ENCODE measurements around the gene STYXL2. TPM values are rescaled to one million over a fixed set of nuclear protein-coding genes. Genes with fewer than 3 reads are reported as not detected.
A peak's percentile ranks its signal among the peaks of the same experiment; 100 is the strongest.

STYXL2 gene
- total RNA-seq, 2 experiments from 2014 or later: not detected

DNA sequence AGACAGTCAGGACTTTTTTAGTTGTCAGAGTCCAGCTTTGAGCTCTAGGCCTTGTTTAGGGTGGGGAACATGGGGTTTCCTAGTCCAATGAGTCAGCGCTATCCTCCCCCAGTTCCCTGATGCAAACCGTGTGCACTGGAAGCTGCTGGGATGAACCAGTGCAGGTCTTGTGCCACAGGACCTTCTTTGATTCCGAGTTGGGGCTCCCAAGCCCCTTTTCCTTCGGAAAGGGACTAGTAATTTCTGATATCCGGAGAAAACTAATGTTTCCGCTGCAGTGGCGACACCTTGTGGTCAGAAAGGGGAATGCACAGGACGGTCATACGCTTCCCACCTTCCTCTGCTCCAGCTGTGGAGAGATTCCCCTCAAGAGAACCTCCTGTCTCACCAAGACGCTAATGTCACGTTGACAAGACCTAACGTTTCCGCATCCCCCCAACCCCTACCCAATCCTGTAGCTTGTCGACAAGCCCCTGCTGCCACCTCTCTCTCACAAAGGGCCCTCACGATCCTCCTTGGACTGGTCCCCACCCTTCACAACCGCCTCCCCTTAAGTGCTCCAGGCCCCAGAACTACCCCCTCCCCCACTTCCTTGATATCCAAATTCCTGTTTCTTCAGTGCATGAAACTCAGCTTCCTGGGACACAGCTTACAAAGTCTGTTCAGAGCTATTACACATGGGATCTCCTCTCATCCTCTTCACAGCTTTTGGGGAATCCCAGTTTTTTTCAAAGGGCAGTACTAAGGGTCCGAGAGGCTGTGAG is 34.6 kb upstream of the STYXL2 start:
- intact Hi-C loops (cut with micrococcal nuclease; ENCODE audit: unreplicated experiment): loop anchor here (5.0 kb wide), 1 partner anchor 82 kb away; the partner anchor contains the start of gene ILDR2
- H3K4me2 ChIP-seq (ENCODE audit: low read length): peak overlapping the region; percentile 23; the same call in 1 of the 2 replicates
- ChIA-PET POLR2A (interaction anchor here (0.5 to 3.1 kb wide), 5 partner anchors 149 to 1151 kb away, joined by 3 to 18 read pairs (median 3); partner anchors contain the start of gene POU2F1), CTCF (ENCODE audit: unreplicated experiment) (interaction anchor here (0.6 to 6.5 kb wide), 12 partner anchors 9 to 470 kb away, joined by 3 to 105 read pairs (median 4); no protein-coding TSS in a partner anchor)
- H3K36me3 ChIP-seq (ENCODE audit: insufficient read depth, low read length): no peaks in the 10 kb centered on the region
- peak overlapping the region; percentile 91 for H2AFZ ChIP-seq (ENCODE audit: low read length)
- H3K27ac ChIP-seq (ENCODE audit: low read depth, low read length, poor library complexity, severe bottlenecking): no peak overlapping the region
- peaks cover 7% of the 10 kb centered on the region for H3K4me1 ChIP-seq (ENCODE audit: insufficient read depth, low read length, poor library complexity, severe bottlenecking)
- no peak overlapping the region for H3K4me3 ChIP-seq (ENCODE audit: low read depth, low read length, poor library complexity, severe bottlenecking)
- DNase-seq (ENCODE audit: low spot score): peak; percentile 71
- TF ChIP-seq EZH2phosphoT487 (IDR thresholded peaks at IDR 0.05; ENCODE audit: borderline replicate concordance, low read depth, low read length): no peak
- TF ChIP-seq, protein P1, sequence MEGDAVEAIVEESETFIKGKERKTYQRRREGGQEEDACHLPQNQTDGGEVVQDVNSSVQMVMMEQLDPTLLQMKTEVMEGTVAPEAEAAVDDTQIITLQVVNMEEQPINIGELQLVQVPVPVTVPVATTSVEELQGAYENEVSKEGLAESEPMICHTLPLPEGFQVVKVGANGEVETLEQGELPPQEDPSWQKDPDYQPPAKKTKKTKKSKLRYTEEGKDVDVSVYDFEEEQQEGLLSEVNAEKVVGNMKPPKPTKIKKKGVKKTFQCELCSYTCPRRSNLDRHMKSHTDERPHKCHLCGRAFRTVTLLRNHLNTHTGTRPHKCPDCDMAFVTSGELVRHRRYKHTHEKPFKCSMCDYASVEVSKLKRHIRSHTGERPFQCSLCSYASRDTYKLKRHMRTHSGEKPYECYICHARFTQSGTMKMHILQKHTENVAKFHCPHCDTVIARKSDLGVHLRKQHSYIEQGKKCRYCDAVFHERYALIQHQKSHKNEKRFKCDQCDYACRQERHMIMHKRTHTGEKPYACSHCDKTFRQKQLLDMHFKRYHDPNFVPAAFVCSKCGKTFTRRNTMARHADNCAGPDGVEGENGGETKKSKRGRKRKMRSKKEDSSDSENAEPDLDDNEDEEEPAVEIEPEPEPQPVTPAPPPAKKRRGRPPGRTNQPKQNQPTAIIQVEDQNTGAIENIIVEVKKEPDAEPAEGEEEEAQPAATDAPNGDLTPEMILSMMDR (conservative IDR thresholded peaks at IDR 0.05; ENCODE audit: low read length): peak; percentile 99
- H3K9me2 ChIP-seq (ENCODE audit: insufficient read depth, low read length): no peaks in the 10 kb centered on the region
- no peaks in the 10 kb centered on the region for H3K79me2 ChIP-seq (ENCODE audit: insufficient read depth, low read depth, low read length)
- BruUV-seq (replicated peaks): no TSS peak
- H4K20me1 ChIP-seq (ENCODE audit: insufficient read depth, low read length): no peaks in the 10 kb centered on the region
- H3K9me3 ChIP-seq (ENCODE audit: low read length): no peaks in the 10 kb centered on the region

DNA sequence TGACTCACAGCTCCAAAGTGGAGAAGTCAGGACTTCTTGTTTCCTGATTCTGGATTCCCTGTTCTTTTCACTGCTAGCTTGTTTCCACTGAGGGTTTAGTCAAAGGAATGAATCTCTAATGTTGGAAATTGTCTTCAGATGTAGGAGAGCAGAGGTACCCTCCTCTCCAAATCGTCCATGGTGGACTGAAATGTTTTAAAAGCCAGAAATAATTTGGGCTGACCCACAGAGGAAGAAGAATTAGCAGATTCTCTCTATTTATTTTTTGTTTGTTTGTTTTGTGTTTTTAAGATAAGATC is 34.1 kb upstream of the STYXL2 start:
- POLR2A ChIA-PET: interaction anchor here (0.9 to 3.1 kb wide), 2 partner anchors 150 to 161 kb away, joined by 3 to 18 read pairs; partner anchors contain the start of gene POU2F1
- intact Hi-C loops (cut with micrococcal nuclease; ENCODE audit: unreplicated experiment): loop anchor here (5.0 kb wide), 1 partner anchor 82 kb away; the partner anchor contains the start of gene ILDR2

DNA sequence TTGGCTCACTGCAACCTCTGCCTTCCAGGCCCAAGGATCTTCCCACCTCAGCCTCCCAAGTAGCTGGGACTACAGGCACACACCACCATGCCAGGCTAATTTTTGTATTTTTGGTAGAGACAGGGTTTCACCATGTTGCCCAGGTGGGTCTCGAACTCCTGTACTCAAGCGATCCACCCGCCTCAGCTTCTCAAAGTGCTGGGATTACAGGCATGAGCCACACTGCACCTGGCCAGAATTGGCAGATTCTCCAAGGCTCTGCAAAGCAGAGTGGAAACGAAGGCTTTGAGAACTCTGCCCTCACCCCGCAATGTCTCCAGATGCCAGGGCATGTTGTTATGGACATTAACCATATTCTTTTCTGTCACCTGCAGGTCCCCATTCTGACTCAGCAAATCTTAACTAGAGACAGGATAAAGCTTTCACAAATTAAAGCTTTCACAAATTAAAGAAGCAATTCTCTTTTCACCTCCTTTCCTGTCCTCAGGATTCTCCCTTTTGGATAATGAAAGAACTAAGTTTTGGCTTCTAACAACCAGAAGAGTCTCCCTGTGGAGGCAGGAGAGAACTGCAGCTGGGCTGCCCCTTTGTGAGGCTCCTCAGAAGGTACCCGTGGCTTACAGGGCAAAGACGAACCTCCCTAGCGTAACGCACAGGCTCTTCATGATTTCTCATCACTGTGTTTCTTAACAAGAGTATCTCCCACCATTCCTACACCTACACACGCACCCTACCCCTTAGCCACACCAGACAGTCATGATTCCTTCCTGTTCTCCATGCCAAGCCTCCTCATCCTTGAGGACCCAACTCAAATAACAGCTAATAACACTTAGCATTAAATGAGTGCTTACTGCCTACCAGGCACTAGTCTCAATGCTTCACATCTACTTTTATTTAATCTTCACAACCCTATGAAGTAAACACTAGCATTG is 33.5 kb upstream of the STYXL2 start:
- Histone ChIP-seq H3K9me3 (ENCODE audit: low read length) (no peaks in the 10 kb centered on the region), H3K79me2 (ENCODE audit: insufficient read depth, low read depth, low read length) (no peaks in the 10 kb centered on the region), H3K4me3 (ENCODE audit: low read depth, low read length, poor library complexity, severe bottlenecking) (no peak overlapping the region), H3K36me3 (ENCODE audit: insufficient read depth, low read length) (no peaks in the 10 kb centered on the region), H3K27ac (ENCODE audit: low read depth, low read length, poor library complexity, severe bottlenecking) (no peak overlapping the region), H3K4me2 (ENCODE audit: low read length) (no peak overlapping the region), H2AFZ (ENCODE audit: low read length) (no peak overlapping the region), H3K9me2 (ENCODE audit: insufficient read depth, low read length) (no peaks in the 10 kb centered on the region), H4K20me1 (ENCODE audit: insufficient read depth, low read length) (no peaks in the 10 kb centered on the region), H3K4me1 (ENCODE audit: insufficient read depth, low read length, poor library complexity, severe bottlenecking) (peaks cover 7% of the 10 kb centered on the region)
- TF ChIP-seq, protein P1 (conservative IDR thresholded peaks at IDR 0.05; ENCODE audit: low read length): peak; percentile 60
- no peak for TF ChIP-seq EZH2phosphoT487 (IDR thresholded peaks at IDR 0.05; ENCODE audit: borderline replicate concordance, low read depth, low read length)
- no TSS peak for BruUV-seq (replicated peaks)
- CTCF ChIA-PET (ENCODE audit: unreplicated experiment): interaction anchor here (0.6 to 6.5 kb wide), 5 partner anchors 10 to 388 kb away, joined by 3 to 105 read pairs (median 6); no protein-coding TSS in a partner anchor
- intact Hi-C loops (cut with micrococcal nuclease; ENCODE audit: unreplicated experiment): no loop called here
- peak; percentile 35 for DNase-seq (ENCODE audit: low spot score)
- POLR2A ChIA-PET: interaction anchor here (0.6 to 3.1 kb wide), 5 partner anchors 150 to 1242 kb away, joined by 3 to 18 read pairs (median 5); no protein-coding TSS in a partner anchor

More for the DNA sequence above, 34.1 kb upstream of the STYXL2 start:
- no peak for TF ChIP-seq EZH2phosphoT487 (IDR thresholded peaks at IDR 0.05; ENCODE audit: borderline replicate concordance, low read depth, low read length)
- Histone ChIP-seq H3K79me2 (ENCODE audit: insufficient read depth, low read depth, low read length) (no peaks in the 10 kb centered on the region), H3K4me2 (ENCODE audit: low read length) (no peak overlapping the region), H3K4me1 (ENCODE audit: insufficient read depth, low read length, poor library complexity, severe bottlenecking) (peaks cover 7% of the 10 kb centered on the region), H2AFZ (ENCODE audit: low read length) (peak overlapping the region; percentile 91; the same call in 1 of the 2 replicates), H4K20me1 (ENCODE audit: insufficient read depth, low read length) (no peaks in the 10 kb centered on the region), H3K9me2 (ENCODE audit: insufficient read depth, low read length) (no peaks in the 10 kb centered on the region), H3K36me3 (ENCODE audit: insufficient read depth, low read length) (no peaks in the 10 kb centered on the region), H3K27ac (ENCODE audit: low read depth, low read length, poor library complexity, severe bottlenecking) (no peak overlapping the region), H3K9me3 (ENCODE audit: low read length) (no peaks in the 10 kb centered on the region), H3K4me3 (ENCODE audit: low read depth, low read length, poor library complexity, severe bottlenecking) (no peak overlapping the region)
- CTCF ChIA-PET (ENCODE audit: unreplicated experiment): interaction anchor here (0.6 to 6.5 kb wide), 8 partner anchors 9 to 389 kb away, joined by 3 to 105 read pairs (median 6); no protein-coding TSS in a partner anchor
- no TSS peak for BruUV-seq (replicated peaks)
- DNase-seq (ENCODE audit: low spot score): no peak
